Measurements from ENCODE around the gene ASIC2.

- no peak for TF ChIP-seq EZH2 (IDR thresholded peaks at IDR 0.05; ENCODE audit: insufficient read depth, low read length)
- TF ChIP-seq, protein P1, sequence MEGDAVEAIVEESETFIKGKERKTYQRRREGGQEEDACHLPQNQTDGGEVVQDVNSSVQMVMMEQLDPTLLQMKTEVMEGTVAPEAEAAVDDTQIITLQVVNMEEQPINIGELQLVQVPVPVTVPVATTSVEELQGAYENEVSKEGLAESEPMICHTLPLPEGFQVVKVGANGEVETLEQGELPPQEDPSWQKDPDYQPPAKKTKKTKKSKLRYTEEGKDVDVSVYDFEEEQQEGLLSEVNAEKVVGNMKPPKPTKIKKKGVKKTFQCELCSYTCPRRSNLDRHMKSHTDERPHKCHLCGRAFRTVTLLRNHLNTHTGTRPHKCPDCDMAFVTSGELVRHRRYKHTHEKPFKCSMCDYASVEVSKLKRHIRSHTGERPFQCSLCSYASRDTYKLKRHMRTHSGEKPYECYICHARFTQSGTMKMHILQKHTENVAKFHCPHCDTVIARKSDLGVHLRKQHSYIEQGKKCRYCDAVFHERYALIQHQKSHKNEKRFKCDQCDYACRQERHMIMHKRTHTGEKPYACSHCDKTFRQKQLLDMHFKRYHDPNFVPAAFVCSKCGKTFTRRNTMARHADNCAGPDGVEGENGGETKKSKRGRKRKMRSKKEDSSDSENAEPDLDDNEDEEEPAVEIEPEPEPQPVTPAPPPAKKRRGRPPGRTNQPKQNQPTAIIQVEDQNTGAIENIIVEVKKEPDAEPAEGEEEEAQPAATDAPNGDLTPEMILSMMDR (IDR thresholded peaks at IDR 0.05; ENCODE audit: insufficient read depth, low read depth, low read length), result no peak
Measured at GRCh38 chr17:33200587-33200986, 92.5 kb downstream of the ASIC2 start.

Measured in astrocyte (in vitro differentiated cells and primary cell).